HG02763 (cell line): ENCODE results near the gene ZNF235.
"Not testable (repeated sequence)": the region's sequence is repeated elsewhere in the genome, so short reads cannot be mapped to it uniquely, and the experiment has no call there.

Source experiments
- ATAC-seq: cut with Tn5 transposase; IDR thresholded peaks from one replicate; pipeline ENCODE4 v1.9.1; 2021; ENCODE audit warnings: mild to moderate bottlenecking, moderate library complexity; ENCODE audit not compliant: unreplicated experiment

ZNF235 gene

GRCh38 chr19:44258136-44258535 is 46.7 kb downstream of the ZNF235 start:
- ATAC-seq: no peak

- no peak for ATAC-seq
These were observed 49.0 kb downstream of the ZNF235 start for GRCh38 chr19:44255705-44256411.

GRCh38 chr19:44254496-44254895 is 50.3 kb downstream of the ZNF235 start:
- ATAC-seq: no peak

GRCh38 chr19:44253392-44253791 is 51.4 kb downstream of the ZNF235 start:
- ATAC-seq: not testable (repeated sequence)

- not testable (repeated sequence) for ATAC-seq
These were observed 52.5 kb downstream of the ZNF235 start for GRCh38 chr19:44252332-44252731.

- ATAC-seq: no peak
These were observed 68.4 kb downstream of the ZNF235 start for GRCh38 chr19:44236384-44236783.
